IPS-18a (cell line): ENCODE data around the gene DHX36.

Experiments
- H3K27ac ChIP-seq: one replicate; pipeline ENCODE4 v1.5.1; 2013; ENCODE audit warnings: low read length
- H3K27me3 ChIP-seq: one replicate; pipeline ENCODE4 v1.6.1; 2013; ENCODE audit warnings: mild to moderate bottlenecking, low read length; ENCODE audit not compliant: control insufficient read depth, insufficient read depth
- H3K36me3 ChIP-seq: one replicate; pipeline ENCODE4 v1.6.1; 2013; ENCODE audit warnings: low read depth, low read length; ENCODE audit not compliant: control insufficient read depth
- H3K4me1 ChIP-seq: one replicate; pipeline ENCODE4 v1.6.1; 2013; ENCODE audit warnings: low read depth, low read length; ENCODE audit not compliant: control insufficient read depth
- H3K4me3 ChIP-seq: one replicate; pipeline ENCODE4 v1.5.1; 2013; ENCODE audit warnings: low read length
- H3K9ac ChIP-seq: one replicate; pipeline ENCODE4 v1.6.1; 2013; ENCODE audit warnings: mild to moderate bottlenecking, low read length, moderate library complexity
- H3K9me3 ChIP-seq: one replicate; pipeline ENCODE4 v1.6.1; 2013; ENCODE audit warnings: low read depth, low read length; ENCODE audit not compliant: control insufficient read depth

DHX36 gene, protein sequence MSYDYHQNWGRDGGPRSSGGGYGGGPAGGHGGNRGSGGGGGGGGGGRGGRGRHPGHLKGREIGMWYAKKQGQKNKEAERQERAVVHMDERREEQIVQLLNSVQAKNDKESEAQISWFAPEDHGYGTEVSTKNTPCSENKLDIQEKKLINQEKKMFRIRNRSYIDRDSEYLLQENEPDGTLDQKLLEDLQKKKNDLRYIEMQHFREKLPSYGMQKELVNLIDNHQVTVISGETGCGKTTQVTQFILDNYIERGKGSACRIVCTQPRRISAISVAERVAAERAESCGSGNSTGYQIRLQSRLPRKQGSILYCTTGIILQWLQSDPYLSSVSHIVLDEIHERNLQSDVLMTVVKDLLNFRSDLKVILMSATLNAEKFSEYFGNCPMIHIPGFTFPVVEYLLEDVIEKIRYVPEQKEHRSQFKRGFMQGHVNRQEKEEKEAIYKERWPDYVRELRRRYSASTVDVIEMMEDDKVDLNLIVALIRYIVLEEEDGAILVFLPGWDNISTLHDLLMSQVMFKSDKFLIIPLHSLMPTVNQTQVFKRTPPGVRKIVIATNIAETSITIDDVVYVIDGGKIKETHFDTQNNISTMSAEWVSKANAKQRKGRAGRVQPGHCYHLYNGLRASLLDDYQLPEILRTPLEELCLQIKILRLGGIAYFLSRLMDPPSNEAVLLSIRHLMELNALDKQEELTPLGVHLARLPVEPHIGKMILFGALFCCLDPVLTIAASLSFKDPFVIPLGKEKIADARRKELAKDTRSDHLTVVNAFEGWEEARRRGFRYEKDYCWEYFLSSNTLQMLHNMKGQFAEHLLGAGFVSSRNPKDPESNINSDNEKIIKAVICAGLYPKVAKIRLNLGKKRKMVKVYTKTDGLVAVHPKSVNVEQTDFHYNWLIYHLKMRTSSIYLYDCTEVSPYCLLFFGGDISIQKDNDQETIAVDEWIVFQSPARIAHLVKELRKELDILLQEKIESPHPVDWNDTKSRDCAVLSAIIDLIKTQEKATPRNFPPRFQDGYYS

DNA sequence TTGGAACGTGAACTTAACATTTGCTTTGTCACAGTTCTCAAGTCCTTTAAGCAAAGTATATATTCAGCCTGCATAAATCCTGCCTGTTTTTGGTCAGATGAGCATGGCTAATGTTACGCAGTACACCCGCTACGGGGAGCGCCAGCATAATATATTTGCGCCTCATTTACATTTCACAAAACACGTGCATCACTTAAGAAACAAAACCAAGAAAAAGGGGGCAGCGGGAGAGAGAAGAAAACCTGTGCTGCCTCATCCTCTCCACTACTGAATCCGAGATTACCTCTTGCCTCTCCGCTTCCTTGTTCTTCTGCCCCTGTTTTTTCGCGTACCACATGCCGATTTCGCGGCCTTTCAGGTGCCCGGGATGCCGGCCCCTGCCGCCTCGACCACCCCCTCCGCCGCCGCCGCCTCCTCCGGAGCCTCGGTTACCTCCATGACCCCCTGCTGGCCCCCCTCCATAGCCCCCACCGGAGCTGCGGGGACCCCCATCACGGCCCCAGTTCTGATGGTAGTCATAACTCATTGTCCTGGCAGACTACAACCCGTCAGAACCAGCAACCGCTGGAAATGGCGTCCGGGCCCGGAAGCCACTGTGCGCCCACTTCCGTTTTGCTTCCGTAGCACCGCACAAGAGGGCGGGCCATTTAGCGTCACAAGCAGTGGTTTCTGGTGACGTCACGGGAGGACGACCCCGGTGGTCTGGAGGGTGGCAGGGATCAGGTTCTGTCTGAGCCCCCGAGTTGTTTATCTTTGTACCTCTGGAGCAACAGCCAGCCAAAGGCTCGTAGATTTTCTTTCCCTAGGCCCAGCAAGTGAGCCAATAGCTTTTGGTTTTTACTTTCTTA, at the start of gene DHX36:
Gene DHX36, minus strand, starts transcription at position 597 of the 848 bp plus-strand sequence. Its CDS starts 71 bp downstream, at position 526.
- Histone ChIP-seq H3K36me3 (no peaks in the 10 kb centered on the region), H3K4me3 (peak within 1 kb of the TSS; percentile 93), H3K9me3 (no peaks in the 10 kb centered on the region), H3K27me3 (no peaks in the 10 kb centered on the region), H3K4me1 (peaks cover 14% of the 10 kb centered on the region), H3K9ac (peak within 1 kb of the TSS; percentile 96), H3K27ac (peak within 1 kb of the TSS; percentile 84)

GRCh38 chr3:154367221-154367620, 42.9 kb upstream of the DHX36 start:
- H3K27ac ChIP-seq = no peak overlapping the region
- H3K4me1 ChIP-seq = no peaks in the 10 kb centered on the region
- no peaks in the 10 kb centered on the region for H3K27me3 ChIP-seq
- no peak overlapping the region for H3K9ac ChIP-seq
- H3K9me3 ChIP-seq = peaks cover 4% of the 10 kb centered on the region
- no peak overlapping the region for H3K4me3 ChIP-seq
- no peaks in the 10 kb centered on the region for H3K36me3 ChIP-seq

- Histone ChIP-seq H3K9ac (no peak overlapping the region), H3K27me3 (no peaks in the 10 kb centered on the region), H3K36me3 (no peaks in the 10 kb centered on the region), H3K4me1 (no peaks in the 10 kb centered on the region), H3K27ac (no peak overlapping the region), H3K4me3 (no peak overlapping the region), H3K9me3 (peaks cover 4% of the 10 kb centered on the region)
These were observed 40.6 kb upstream of the DHX36 start for GRCh38 chr3:154364849-154365248.

DNA sequence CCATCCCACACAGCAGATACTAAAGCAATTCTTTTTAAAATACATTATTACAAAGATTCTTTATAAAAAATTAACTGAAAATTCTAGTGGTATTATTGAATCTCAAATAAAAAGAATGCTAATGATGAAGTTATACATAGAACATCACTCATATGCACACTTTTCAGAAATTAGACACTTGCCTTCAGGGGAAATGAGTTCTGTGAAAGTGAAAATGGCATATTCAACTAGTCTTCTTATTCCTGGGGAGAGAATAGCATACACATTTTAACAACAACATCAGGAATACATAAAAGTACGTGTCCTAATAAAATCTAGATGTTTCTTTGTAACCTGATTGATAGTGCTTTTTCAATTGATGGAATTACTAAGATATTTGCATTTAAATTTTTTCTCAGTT, 36.8 kb upstream of the DHX36 start:
- Histone ChIP-seq H3K4me3 (no peak overlapping the region), H3K9me3 (peaks cover 4% of the 10 kb centered on the region), H3K27me3 (no peaks in the 10 kb centered on the region), H3K27ac (no peak overlapping the region), H3K4me1 (no peaks in the 10 kb centered on the region), H3K36me3 (no peaks in the 10 kb centered on the region), H3K9ac (no peak overlapping the region)

- no peak overlapping the region for H3K27ac ChIP-seq
These were observed 31.7 kb upstream of the DHX36 start for GRCh38 chr3:154356009-154356408.

DNA sequence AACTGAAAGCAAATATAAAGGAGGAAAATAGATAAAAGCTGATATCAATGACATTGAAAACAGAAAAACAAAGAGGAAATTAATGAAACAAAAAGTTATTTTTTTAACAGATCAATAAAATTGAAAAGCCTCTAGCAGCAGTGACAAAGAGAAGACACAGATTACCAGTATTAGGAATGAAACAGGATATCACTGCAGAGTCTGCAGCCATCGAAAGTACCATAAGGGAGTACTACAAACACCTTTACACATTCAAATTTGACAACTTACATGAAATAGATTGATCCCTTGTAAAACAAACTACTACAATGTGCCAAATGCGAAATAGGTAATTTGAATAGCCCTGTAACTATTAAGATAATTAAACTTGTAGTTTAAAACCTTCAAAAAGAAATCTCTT, 24.9 kb upstream of the DHX36 start:
- H3K4me1 ChIP-seq = peaks cover 3% of the 10 kb centered on the region
- no peak overlapping the region for H3K27ac ChIP-seq
- H3K27me3 ChIP-seq = no peaks in the 10 kb centered on the region
- no peak overlapping the region for H3K9ac ChIP-seq
- H3K36me3 ChIP-seq = no peaks in the 10 kb centered on the region
- H3K9me3 ChIP-seq = no peaks in the 10 kb centered on the region
- H3K4me3 ChIP-seq = no peak overlapping the region

More at GRCh38 chr3:154356009-154356408, 31.7 kb upstream of the DHX36 start:
- Histone ChIP-seq H3K36me3 (no peaks in the 10 kb centered on the region), H3K9ac (no peak overlapping the region), H3K27me3 (no peaks in the 10 kb centered on the region), H3K4me3 (no peak overlapping the region), H3K9me3 (no peaks in the 10 kb centered on the region), H3K4me1 (no peaks in the 10 kb centered on the region)

DNA sequence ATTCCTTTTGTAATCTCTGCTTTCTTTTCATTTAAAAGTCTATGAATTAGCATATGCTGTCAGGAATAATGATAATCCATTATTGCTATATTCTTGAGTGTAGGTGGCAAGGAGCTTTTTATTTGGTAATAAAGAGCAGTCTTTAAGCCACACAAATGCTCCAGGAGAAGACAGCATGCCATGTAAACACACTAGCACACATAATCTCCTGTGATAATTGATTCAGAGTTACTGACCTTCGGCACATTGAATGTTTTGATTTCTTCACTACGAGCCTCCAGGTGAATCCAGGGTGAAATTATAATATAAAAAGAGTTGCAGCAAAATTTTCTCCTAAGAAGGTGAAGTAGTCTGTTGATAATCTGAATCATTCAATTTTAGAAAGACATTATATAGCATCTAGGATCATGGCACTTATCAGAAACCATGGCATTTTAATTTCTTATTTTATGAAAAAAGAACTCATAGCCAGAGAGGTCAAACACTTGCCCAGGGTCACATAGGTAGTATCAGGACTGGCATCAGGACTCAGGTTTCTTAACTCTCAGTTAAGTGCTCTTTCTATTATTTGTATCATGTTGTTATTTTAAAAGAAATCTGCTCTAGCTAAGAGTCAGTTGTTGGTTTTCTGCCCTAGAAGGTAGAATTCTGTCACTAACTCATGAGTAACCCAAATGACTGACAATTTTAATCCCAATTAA, 21.3 kb upstream of the DHX36 start:
- Histone ChIP-seq H3K27me3 (no peaks in the 10 kb centered on the region), H3K4me1 (peaks cover 3% of the 10 kb centered on the region), H3K27ac (no peak overlapping the region), H3K9ac (no peak overlapping the region), H3K36me3 (no peaks in the 10 kb centered on the region), H3K4me3 (no peak overlapping the region), H3K9me3 (no peaks in the 10 kb centered on the region)

DNA sequence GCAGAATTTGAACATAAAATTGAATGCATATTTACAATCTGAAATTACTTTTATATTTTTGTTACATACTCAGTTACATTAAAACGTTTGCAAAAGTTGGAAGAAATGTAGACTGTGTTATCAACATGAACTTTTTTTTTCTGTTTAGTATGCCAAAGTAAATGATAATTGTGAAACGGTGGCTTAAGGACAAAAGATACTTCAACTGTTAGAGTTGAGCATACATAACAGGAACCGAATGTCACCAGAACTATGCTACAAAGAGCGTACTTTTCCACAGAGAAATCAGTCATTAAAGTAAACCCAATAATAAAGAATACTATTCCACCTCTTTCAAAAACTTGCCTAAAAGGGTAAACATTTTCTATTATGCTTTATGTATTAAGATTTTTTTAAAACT, 14.3 kb upstream of the DHX36 start:
- Histone ChIP-seq H3K4me1 (no peaks in the 10 kb centered on the region), H3K4me3 (no peak overlapping the region), H3K9ac (no peak overlapping the region), H3K27ac (no peak overlapping the region), H3K9me3 (no peaks in the 10 kb centered on the region), H3K36me3 (no peaks in the 10 kb centered on the region), H3K27me3 (no peaks in the 10 kb centered on the region)

- no peak overlapping the region for H3K9ac ChIP-seq
- H3K9me3 ChIP-seq = no peaks in the 10 kb centered on the region
- no peaks in the 10 kb centered on the region for H3K36me3 ChIP-seq
- H3K4me1 ChIP-seq = no peaks in the 10 kb centered on the region
- H3K4me3 ChIP-seq = no peak overlapping the region
- no peaks in the 10 kb centered on the region for H3K27me3 ChIP-seq
- no peak overlapping the region for H3K27ac ChIP-seq
These were observed 13.7 kb upstream of the DHX36 start for GRCh38 chr3:154338008-154338407.

- Histone ChIP-seq H3K27me3 (no peaks in the 10 kb centered on the region), H3K27ac (no peak overlapping the region), H3K9ac (no peak overlapping the region), H3K4me3 (no peak overlapping the region), H3K4me1 (no peaks in the 10 kb centered on the region), H3K9me3 (no peaks in the 10 kb centered on the region), H3K36me3 (no peaks in the 10 kb centered on the region)
These were observed 10.7 kb upstream of the DHX36 start for GRCh38 chr3:154334973-154335420.
